Measurements from ENCODE around the gene FAM229A. TPM values are rescaled to one million over a fixed set of nuclear protein-coding genes. Genes with fewer than 3 reads are reported as not detected.
"Not testable (repeated sequence)": the region's sequence is repeated elsewhere in the genome, so short reads cannot be mapped to it uniquely, and the experiment has no call there.

FAM229A gene
- total RNA-seq, 1 donor from 2014 or later: 12.9 TPM

DNA sequence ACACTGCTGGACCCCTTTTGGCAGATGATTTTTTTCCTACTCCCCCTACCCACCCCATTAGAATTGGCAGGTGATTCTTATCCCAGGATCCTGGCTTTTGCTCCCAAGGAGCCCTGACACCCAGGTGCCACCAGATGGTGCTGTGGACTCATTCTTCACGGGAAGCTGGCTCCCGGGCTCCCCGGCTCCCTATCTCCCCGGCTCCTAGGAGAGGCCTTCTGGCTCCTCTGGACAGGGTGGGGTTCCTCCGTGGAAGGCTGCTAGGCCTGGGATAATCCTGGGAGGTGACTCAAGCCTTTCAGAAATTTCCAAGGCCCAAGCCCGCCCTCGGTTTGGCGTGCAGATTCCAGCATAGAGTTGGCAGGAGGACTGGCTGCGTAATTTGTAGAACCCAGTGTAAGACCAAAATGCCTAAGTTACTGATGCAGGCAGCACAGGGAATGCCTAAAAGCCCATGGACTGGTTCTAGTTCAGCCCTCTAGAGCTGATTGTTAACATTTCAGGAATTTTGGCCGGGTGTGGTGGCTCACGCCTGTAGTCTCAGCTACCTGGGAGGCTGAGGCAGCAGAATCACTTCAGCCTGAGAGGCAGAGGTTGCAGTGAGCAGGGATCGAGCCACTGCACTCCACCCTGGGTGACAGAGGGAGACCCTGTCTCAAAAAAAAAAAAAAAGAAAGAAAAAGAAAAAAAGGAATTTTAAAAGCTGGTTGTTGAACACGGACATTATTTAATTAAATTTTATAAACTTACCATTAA is 38.8 kb upstream of the FAM229A start:
- no peak overlapping the region for H3K4me3 Mint-ChIP-seq

DNA sequence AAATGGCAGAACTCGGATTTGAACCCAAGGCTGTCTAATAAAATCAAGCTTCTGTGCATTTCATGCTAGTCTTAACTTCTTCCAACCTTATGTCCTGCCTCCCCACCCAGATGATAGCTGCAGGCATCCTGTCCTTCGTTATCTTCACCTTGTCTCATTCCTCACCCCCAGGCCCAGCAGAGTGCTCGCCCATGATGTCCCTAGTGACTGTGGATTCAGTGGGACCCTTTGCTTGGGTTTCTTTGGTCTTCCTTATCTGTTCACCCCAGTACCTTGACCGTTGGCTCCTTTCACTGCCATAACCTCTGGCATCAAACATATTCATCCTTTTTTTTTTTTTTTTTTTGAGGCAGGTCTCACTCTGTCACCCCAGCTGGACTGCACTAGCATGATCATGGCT is 37.6 kb upstream of the FAM229A start:
- no peaks in the 10 kb centered on the region for H3K27me3 Mint-ChIP-seq (ENCODE audit: low read depth)
- H3K27ac Mint-ChIP-seq: no peak overlapping the region
- no peak overlapping the region for H3K4me3 Mint-ChIP-seq
- peaks cover 14% of the 10 kb centered on the region for H3K4me1 Mint-ChIP-seq
- TF ChIP-seq, protein P1, sequence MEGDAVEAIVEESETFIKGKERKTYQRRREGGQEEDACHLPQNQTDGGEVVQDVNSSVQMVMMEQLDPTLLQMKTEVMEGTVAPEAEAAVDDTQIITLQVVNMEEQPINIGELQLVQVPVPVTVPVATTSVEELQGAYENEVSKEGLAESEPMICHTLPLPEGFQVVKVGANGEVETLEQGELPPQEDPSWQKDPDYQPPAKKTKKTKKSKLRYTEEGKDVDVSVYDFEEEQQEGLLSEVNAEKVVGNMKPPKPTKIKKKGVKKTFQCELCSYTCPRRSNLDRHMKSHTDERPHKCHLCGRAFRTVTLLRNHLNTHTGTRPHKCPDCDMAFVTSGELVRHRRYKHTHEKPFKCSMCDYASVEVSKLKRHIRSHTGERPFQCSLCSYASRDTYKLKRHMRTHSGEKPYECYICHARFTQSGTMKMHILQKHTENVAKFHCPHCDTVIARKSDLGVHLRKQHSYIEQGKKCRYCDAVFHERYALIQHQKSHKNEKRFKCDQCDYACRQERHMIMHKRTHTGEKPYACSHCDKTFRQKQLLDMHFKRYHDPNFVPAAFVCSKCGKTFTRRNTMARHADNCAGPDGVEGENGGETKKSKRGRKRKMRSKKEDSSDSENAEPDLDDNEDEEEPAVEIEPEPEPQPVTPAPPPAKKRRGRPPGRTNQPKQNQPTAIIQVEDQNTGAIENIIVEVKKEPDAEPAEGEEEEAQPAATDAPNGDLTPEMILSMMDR (IDR thresholded peaks at IDR 0.05; ENCODE audit: unreplicated experiment): no peak
- no peaks in the 10 kb centered on the region for H3K9me3 Mint-ChIP-seq
- no peak for DNase-seq (ENCODE audit: low spot score in 2 of 2, unreplicated experiment in 2 of 2)
- H3K36me3 Mint-ChIP-seq: peaks cover 5% of the 10 kb centered on the region

More for the DNA sequence above, 38.8 kb upstream of the FAM229A start:
- Mint-ChIP-seq H3K27me3 (ENCODE audit: low read depth) (no peaks in the 10 kb centered on the region), H3K36me3 (peaks cover 5% of the 10 kb centered on the region), H3K27ac (peak overlapping the region; percentile 79), H3K9me3 (no peaks in the 10 kb centered on the region), H3K4me1 (peaks cover 14% of the 10 kb centered on the region)
- DNase-seq (ENCODE audit: low spot score in 2 of 2, unreplicated experiment in 2 of 2): peak; percentile 67 to 88
- TF ChIP-seq, protein P1 (IDR thresholded peaks at IDR 0.05; ENCODE audit: unreplicated experiment): peak; percentile 70

GRCh38 chr1:32398401-32398800 is 36.1 kb upstream of the FAM229A start:
- DNase-seq (ENCODE audit: low spot score in 2 of 2, unreplicated experiment in 2 of 2): no peak
- Mint-ChIP-seq H3K4me1 (peaks cover 16% of the 10 kb centered on the region), H3K4me3 (no peak overlapping the region), H3K27me3 (ENCODE audit: low read depth) (no peaks in the 10 kb centered on the region), H3K27ac (no peak overlapping the region), H3K9me3 (no peaks in the 10 kb centered on the region), H3K36me3 (peaks cover 5% of the 10 kb centered on the region)
- TF ChIP-seq, protein P1 (IDR thresholded peaks at IDR 0.05; ENCODE audit: unreplicated experiment): no peak

DNA sequence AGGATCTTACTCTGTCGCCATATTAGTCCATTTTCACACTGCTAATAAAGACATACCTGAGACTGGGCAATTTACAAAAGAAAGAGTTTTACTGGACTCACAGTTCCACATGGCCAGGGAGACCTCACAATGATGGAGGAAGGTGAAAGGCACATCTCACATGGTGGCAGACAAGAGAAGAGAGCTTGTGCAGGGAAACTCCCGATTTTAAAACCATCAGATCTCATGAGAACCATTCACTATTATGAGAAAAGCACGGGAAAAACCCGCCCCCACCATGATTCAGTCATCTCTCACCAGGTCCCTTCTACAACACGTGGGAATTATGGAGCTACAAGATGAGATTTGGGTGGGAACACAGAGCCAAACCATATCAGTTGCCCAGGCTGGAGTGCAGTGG is 34.2 kb upstream of the FAM229A start:
- not testable (repeated sequence) for H3K27ac Mint-ChIP-seq; DNase-seq (ENCODE audit: low spot score in 2 of 2, unreplicated experiment in 2 of 2); H3K27me3 Mint-ChIP-seq (ENCODE audit: low read depth); H3K4me3 Mint-ChIP-seq; H3K9me3 Mint-ChIP-seq; H3K36me3 Mint-ChIP-seq
- H3K4me1 Mint-ChIP-seq: peaks cover 28% of the 10 kb centered on the region

DNA sequence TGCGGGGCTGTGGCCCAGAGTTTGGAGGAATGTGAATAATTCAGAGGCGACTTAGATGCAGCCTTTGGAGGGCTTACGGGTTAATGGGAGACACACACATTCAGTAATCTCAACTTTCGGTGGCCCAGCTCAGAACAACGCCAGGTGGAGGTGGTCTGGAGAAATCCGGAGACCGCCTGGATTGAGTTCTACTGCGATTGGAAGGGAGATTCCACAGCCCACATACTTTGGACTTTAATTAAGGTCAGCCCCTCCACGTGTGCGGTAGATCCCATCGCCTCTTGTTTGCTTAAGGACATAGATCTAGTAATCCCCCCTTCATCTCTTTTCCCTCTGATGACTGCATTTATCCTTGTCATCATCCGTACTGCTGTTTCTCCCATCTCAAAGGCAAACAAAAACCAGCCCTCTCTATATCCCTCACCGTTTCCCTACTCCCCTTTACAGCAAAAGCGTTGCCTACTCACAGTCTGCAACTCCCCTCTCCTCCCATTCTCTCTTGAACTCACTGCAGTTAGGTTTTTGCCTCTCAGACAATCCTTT is 32.7 kb upstream of the FAM229A start:
- TF ChIP-seq, protein P1 (IDR thresholded peaks at IDR 0.05; ENCODE audit: unreplicated experiment): no peak

GRCh38 chr1:32394141-32394889 is 32.0 kb upstream of the FAM229A start, which contains the start of gene BSDC1:
Gene BSDC1 (minus strand): TSS chr1:32394441. CDS start chr1:32394414, 27 bp downstream.
- Mint-ChIP-seq H3K4me1 (peaks cover 24% of the 10 kb centered on the region), H3K4me3 (peak within 1 kb of the TSS; percentile 100), H3K27ac (peak within 1 kb of the TSS; percentile 100), H3K27me3 (ENCODE audit: low read depth) (no peaks in the 10 kb centered on the region), H3K36me3 (peaks cover 7% of the 10 kb centered on the region), H3K9me3 (no peaks in the 10 kb centered on the region)
- DNase-seq (ENCODE audit: low spot score in 2 of 2, unreplicated experiment in 2 of 2): peak; percentile 94 to 98
- TF ChIP-seq, protein P1 (IDR thresholded peaks at IDR 0.05; ENCODE audit: unreplicated experiment): no peak

More for the DNA sequence above, 32.7 kb upstream of the FAM229A start:
- Mint-ChIP-seq H3K4me3 (peak overlapping the region; percentile 100), H3K27ac (peak overlapping the region; percentile 100), H3K36me3 (peaks cover 7% of the 10 kb centered on the region), H3K27me3 (ENCODE audit: low read depth) (no peaks in the 10 kb centered on the region), H3K4me1 (peaks cover 24% of the 10 kb centered on the region), H3K9me3 (no peaks in the 10 kb centered on the region)
- no peak for DNase-seq (ENCODE audit: low spot score in 2 of 2, unreplicated experiment in 2 of 2)

Data from mesothelial cell of epicardium (in vitro differentiated cells).